Stimulated activated naive B cell treated with anti-CD40 and anti-IgM and Interleukin-4, amounts not matched to agents 10 μg/mL and 1 μg/mL and 100 μg/mL, for 72 hours (primary cell): ENCODE measurements around the gene BCKDHA.
"Not testable (repeated sequence)": the region's sequence is repeated elsewhere in the genome, so short reads cannot be mapped to it uniquely, and the experiment has no call there.

Experiments
- ATAC-seq, 2 donors: fragments of 150-1000 bp; cut with Tn5 transposase; replicated peaks; 2 replicates each; pipeline ENCODE4 v1.10.0; 2021; ENCODE audit warnings: moderate library complexity in 1 of 2
- DNase-seq: peaks from one replicate; pipeline ENCODE4 v3.0.0; 2021
- H3K27ac Mint-ChIP-seq: one replicate; pipeline ENCODE4 v1.8.0; 2022; ENCODE audit warnings: mild to moderate bottlenecking, mixed read lengths
- H3K27me3 Mint-ChIP-seq, 2 donors: one replicate each; pipeline ENCODE4 v1.8.0; 2022; ENCODE audit warnings: mixed read lengths in 2 of 2
- H3K36me3 Mint-ChIP-seq, 2 donors: one replicate each; pipeline ENCODE4 v1.8.0; 2022; ENCODE audit warnings: mixed read lengths in 2 of 2, mild to moderate bottlenecking in 1 of 2
- H3K4me1 Mint-ChIP-seq, 2 donors: one replicate each; pipeline ENCODE4 v1.8.0; 2022; ENCODE audit warnings: mixed read lengths in 2 of 2, mild to moderate bottlenecking in 1 of 2
- H3K4me3 Mint-ChIP-seq, 2 donors: one replicate each; pipeline ENCODE4 v1.8.0; 2022; ENCODE audit warnings: mild to moderate bottlenecking in 2 of 2, mixed read lengths in 2 of 2, moderate library complexity in 1 of 2
- H3K9me3 Mint-ChIP-seq, 2 donors: one replicate each; pipeline ENCODE4 v1.8.0; 2022; ENCODE audit warnings: mixed read lengths in 2 of 2, mild to moderate bottlenecking in 1 of 2

Gene BCKDHA

GRCh38 chr19:41376998-41377365, 20.6 kb upstream of the BCKDHA start:
- no peaks in the 10 kb centered on the region for H3K27me3 Mint-ChIP-seq
- H3K4me3 Mint-ChIP-seq: peak overlapping the region; percentile 71 to 77
- H3K36me3 Mint-ChIP-seq: peaks cover 4 to 7% of the 10 kb centered on the region in 2 donors
- peak overlapping the region; percentile 3 for H3K27ac Mint-ChIP-seq
- H3K4me1 Mint-ChIP-seq: peaks cover 18 to 31% of the 10 kb centered on the region in 2 donors
- H3K9me3 Mint-ChIP-seq: no peaks in the 10 kb centered on the region
- DNase-seq (no peak), ATAC-seq (peak; percentile 32 to 39)

- H3K27ac Mint-ChIP-seq: peak overlapping the region; percentile 84
- peak; percentile 31 for DNase-seq
- H3K9me3 Mint-ChIP-seq: no peaks in the 10 kb centered on the region
- H3K36me3 Mint-ChIP-seq: peaks cover 10% of the 10 kb centered on the region in 2 donors
- H3K27me3 Mint-ChIP-seq: no peaks in the 10 kb centered on the region
- peak; percentile 82 to 83 for ATAC-seq
- H3K4me3 Mint-ChIP-seq: no peak overlapping the region
- H3K4me1 Mint-ChIP-seq: peaks cover 18 to 31% of the 10 kb centered on the region in 2 donors
Observed at GRCh38 chr19:41377977-41378709, 19.5 kb upstream of the BCKDHA start.

- H3K4me3 Mint-ChIP-seq, H3K27me3 Mint-ChIP-seq, DNase-seq, H3K27ac Mint-ChIP-seq, ATAC-seq, H3K9me3 Mint-ChIP-seq: not testable (repeated sequence)
- Mint-ChIP-seq H3K4me1 (peaks cover 19 to 22% of the 10 kb centered on the region in 2 donors), H3K36me3 (peaks cover 21 to 24% of the 10 kb centered on the region in 2 donors)
Observed at GRCh38 chr19:41381536-41381935, 16.1 kb upstream of the BCKDHA start.

GRCh38 chr19:41384351-41384750, 13.3 kb upstream of the BCKDHA start:
- Mint-ChIP-seq H3K27ac (no peak overlapping the region), H3K27me3 (no peaks in the 10 kb centered on the region), H3K9me3 (no peaks in the 10 kb centered on the region), H3K4me1 (peaks cover 0 to 3% of the 10 kb centered on the region in 2 donors), H3K36me3 (peaks cover 26 to 31% of the 10 kb centered on the region in 2 donors), H3K4me3 (no peak overlapping the region)
- ATAC-seq: peak in 1 of 2 donors; percentile 29
- DNase-seq: no peak

- no peaks in the 10 kb centered on the region for H3K9me3 Mint-ChIP-seq
- H3K27ac Mint-ChIP-seq: no peak overlapping the region
- DNase-seq (no peak), ATAC-seq (no peak)
- H3K27me3 Mint-ChIP-seq: no peaks in the 10 kb centered on the region
- H3K4me1 Mint-ChIP-seq: peaks cover 0 to 3% of the 10 kb centered on the region in 2 donors
- peaks cover 33 to 42% of the 10 kb centered on the region in 2 donors for H3K36me3 Mint-ChIP-seq
- no peak overlapping the region for H3K4me3 Mint-ChIP-seq
Observed at GRCh38 chr19:41386442-41386841, 11.2 kb upstream of the BCKDHA start.

GRCh38 chr19:41391618-41392017, 6.0 kb upstream of the BCKDHA start:
- DNase-seq (no peak), ATAC-seq (no peak)
- no peaks in the 10 kb centered on the region for H3K27me3 Mint-ChIP-seq
- peak overlapping the region; percentile 56 for H3K27ac Mint-ChIP-seq
- H3K4me3 Mint-ChIP-seq: no peak overlapping the region
- no peaks in the 10 kb centered on the region for H3K9me3 Mint-ChIP-seq
- peaks cover 22 to 41% of the 10 kb centered on the region in 2 donors for H3K36me3 Mint-ChIP-seq
- peaks cover 9 to 16% of the 10 kb centered on the region in 2 donors for H3K4me1 Mint-ChIP-seq

- H3K4me3 Mint-ChIP-seq: no peak overlapping the region
- no peak for ATAC-seq
- peak overlapping the region; percentile 68 for H3K27ac Mint-ChIP-seq
- no peak for DNase-seq
- H3K36me3 Mint-ChIP-seq: peaks cover 21 to 40% of the 10 kb centered on the region in 2 donors
- H3K4me1 Mint-ChIP-seq: peaks cover 9 to 26% of the 10 kb centered on the region in 2 donors
- H3K9me3 Mint-ChIP-seq: no peaks in the 10 kb centered on the region
- H3K27me3 Mint-ChIP-seq: no peaks in the 10 kb centered on the region
Observed at GRCh38 chr19:41392775-41393174, 4.8 kb upstream of the BCKDHA start.

GRCh38 chr19:41395355-41395754, 2.3 kb upstream of the BCKDHA start:
- no peaks in the 10 kb centered on the region for H3K27me3 Mint-ChIP-seq
- peaks cover 11 to 27% of the 10 kb centered on the region in 2 donors for H3K36me3 Mint-ChIP-seq
- ATAC-seq: no peak
- H3K9me3 Mint-ChIP-seq: no peaks in the 10 kb centered on the region
- H3K4me1 Mint-ChIP-seq: peaks cover 23 to 48% of the 10 kb centered on the region in 2 donors
- H3K27ac Mint-ChIP-seq: peak overlapping the region; percentile 32
- DNase-seq: no peak
- H3K4me3 Mint-ChIP-seq: peak overlapping the region; percentile 34 to 58

GRCh38 chr19:41398050-41398418, 416 bp downstream of the BCKDHA start:
- Mint-ChIP-seq H3K27me3 (no peaks in the 10 kb centered on the region), H3K36me3 (peaks cover 12 to 22% of the 10 kb centered on the region in 2 donors), H3K4me3 (peak overlapping the region; percentile 100), H3K27ac (peak overlapping the region; percentile 100), H3K4me1 (peaks cover 26 to 62% of the 10 kb centered on the region in 2 donors), H3K9me3 (no peaks in the 10 kb centered on the region)
- ATAC-seq (no peak), DNase-seq (no peak)

GRCh38 chr19:41398598-41398997, 980 bp downstream of the BCKDHA start:
- ATAC-seq: no peak
- H3K36me3 Mint-ChIP-seq: peaks cover 12 to 22% of the 10 kb centered on the region in 2 donors
- peak overlapping the region; percentile 100 for H3K4me3 Mint-ChIP-seq
- peaks cover 27 to 65% of the 10 kb centered on the region in 2 donors for H3K4me1 Mint-ChIP-seq
- H3K9me3 Mint-ChIP-seq: no peaks in the 10 kb centered on the region
- no peaks in the 10 kb centered on the region for H3K27me3 Mint-ChIP-seq
- DNase-seq: no peak
- peak overlapping the region; percentile 100 for H3K27ac Mint-ChIP-seq

GRCh38 chr19:41399091-41399490, 1.5 kb downstream of the BCKDHA start:
- no peak for DNase-seq
- Mint-ChIP-seq H3K36me3 (peaks cover 12 to 22% of the 10 kb centered on the region in 2 donors), H3K27me3 (no peaks in the 10 kb centered on the region), H3K4me3 (peak overlapping the region; percentile 100), H3K27ac (peak overlapping the region; percentile 100), H3K9me3 (no peaks in the 10 kb centered on the region), H3K4me1 (peaks cover 28 to 65% of the 10 kb centered on the region in 2 donors)
- ATAC-seq: no peak

- Mint-ChIP-seq H3K4me3 (peak overlapping the region in 1 of 2 donors; percentile 15), H3K27ac (no peak overlapping the region), H3K27me3 (no peaks in the 10 kb centered on the region), H3K36me3 (peaks cover 12 to 22% of the 10 kb centered on the region in 2 donors), H3K4me1 (peaks cover 28 to 65% of the 10 kb centered on the region in 2 donors), H3K9me3 (no peaks in the 10 kb centered on the region)
- DNase-seq: no peak
- no peak for ATAC-seq
Observed at GRCh38 chr19:41399525-41399924, 1.9 kb downstream of the BCKDHA start.

GRCh38 chr19:41401483-41401882, 3.9 kb downstream of the BCKDHA start:
- DNase-seq (no peak), ATAC-seq (no peak)
- Mint-ChIP-seq H3K27ac (no peak overlapping the region), H3K4me3 (no peak overlapping the region), H3K36me3 (peaks cover 12% of the 10 kb centered on the region in 2 donors), H3K27me3 (no peaks in the 10 kb centered on the region), H3K9me3 (no peaks in the 10 kb centered on the region), H3K4me1 (peaks cover 23 to 50% of the 10 kb centered on the region in 2 donors)

- H3K4me3 Mint-ChIP-seq: no peak overlapping the region
- ATAC-seq (no peak), DNase-seq (no peak)
- no peaks in the 10 kb centered on the region for H3K27me3 Mint-ChIP-seq
- no peaks in the 10 kb centered on the region for H3K9me3 Mint-ChIP-seq
- peaks cover 23 to 47% of the 10 kb centered on the region in 2 donors for H3K4me1 Mint-ChIP-seq
- H3K36me3 Mint-ChIP-seq: peaks cover 12% of the 10 kb centered on the region in 2 donors
- no peak overlapping the region for H3K27ac Mint-ChIP-seq
Observed at GRCh38 chr19:41402010-41402409, 4.4 kb downstream of the BCKDHA start.
